ENCODE data around the gene ZBTB7C. TPM values are rescaled to one million over a fixed set of nuclear protein-coding genes. Genes with fewer than 3 reads are reported as not detected.

The ZBTB7C gene
- total RNA-seq, 1 experiment from 2014 or later: 0.33 TPM

GRCh38 chr18:48172226-48173006 lies 236.8 kb downstream of the ZBTB7C start:
- Histone ChIP-seq H3K14ac (ENCODE audit: insufficient read depth, low read length) (no peak overlapping the region), H3K18ac (ENCODE audit: insufficient read length, low read depth, low read length) (no peak overlapping the region), H3K23ac (ENCODE audit: insufficient read length, low read depth, low read length) (no peak overlapping the region), H3K9ac (ENCODE audit: extremely low read depth, insufficient read length, low read length) (no peak overlapping the region), H2BK15ac (ENCODE audit: low read depth, low read length) (no peak overlapping the region), H3K4ac (ENCODE audit: low read depth, low read length) (no peak overlapping the region), H2BK12ac (ENCODE audit: insufficient read length, low read depth, low read length) (no peak overlapping the region), H3K56ac (ENCODE audit: insufficient read length, low read depth, low read length) (no peak overlapping the region), H3K4me2 (ENCODE audit: insufficient read depth, insufficient read length, low read length) (no peak overlapping the region), H3T11ph (ENCODE audit: low read length) (no peak overlapping the region), H4K20me1 (ENCODE audit: control insufficient read depth, insufficient read depth, insufficient read length) (peaks cover 4% of the 10 kb centered on the region), H3K9me3 (ENCODE audit: control insufficient read depth, low read depth, low read length) (no peaks in the 10 kb centered on the region), H4K8ac (replicated peaks; ENCODE audit: insufficient read length, low read depth, low read length) (no peak overlapping the region), H2BK120ac (ENCODE audit: low read depth, low read length, poor library complexity, severe bottlenecking) (no peak overlapping the region), H3K27ac (ENCODE audit: insufficient read length, low read depth, low read length) (no peak overlapping the region), H3K79me2 (ENCODE audit: insufficient read depth, low read length) (no peaks in the 10 kb centered on the region), H4K91ac (ENCODE audit: insufficient read length, low read depth, low read length) (no peak overlapping the region), H2BK20ac (ENCODE audit: low read depth, low read length, poor library complexity, severe bottlenecking) (no peak overlapping the region), H3K79me1 (ENCODE audit: insufficient read depth, low read depth, low read length, poor library complexity, severe bottlenecking) (no peaks in the 10 kb centered on the region), H2BK5ac (ENCODE audit: insufficient read length, low read length) (no peak overlapping the region), H4K5ac (ENCODE audit: insufficient read length, low read depth, low read length) (no peak overlapping the region), H3K4me1 (ENCODE audit: insufficient read depth, low read length) (no peaks in the 10 kb centered on the region), H2AFZ (ENCODE audit: low read length) (no peak overlapping the region), H3K23me2 (ENCODE audit: insufficient read length, low read depth, low read length, poor library complexity, severe bottlenecking) (no peaks in the 10 kb centered on the region), H3K27me3 (ENCODE audit: insufficient read depth, low read length) (no peaks in the 10 kb centered on the region), H2AK5ac (ENCODE audit: insufficient read length, low read length) (no peak overlapping the region)
- WGBS (ENCODE audit: extremely low coverage, insufficient read length, low lambda C conversion rate): no CpG with 5 or more reads among the region's 19 CpGs
- H3K4me3 Mint-ChIP-seq: no peak overlapping the region
- DNase-seq: no peak
- H3K36me3 Mint-ChIP-seq (ENCODE audit: insufficient read depth in 1 of 3, low read depth in 3 of 3): no peaks in the 10 kb centered on the region; a peak in 1 of 7 replicates
- no peaks in the 10 kb centered on the region for H3K9me3 Mint-ChIP-seq
- TF ChIP-seq CTCF (conservative IDR thresholded peaks at IDR 0.05): no peak
- H3K27me3 Mint-ChIP-seq (ENCODE audit: low read depth): peaks cover 10% of the 10 kb centered on the region
- H3K27ac Mint-ChIP-seq: no peak overlapping the region
- peaks cover 0 to 3% of the 10 kb centered on the region in 2 experiments; a peak in 1 of 4 replicates for H3K4me1 Mint-ChIP-seq

All from H9 (cell line).